Lung (tissue), 13 donors: Measurements from ENCODE around the gene COL18A1. TPM values are rescaled to one million over a fixed set of nuclear protein-coding genes. Genes with fewer than 3 reads are reported as not detected.

Experiments
- ATAC-seq: fragments of 200-7000 bp; cut with Tn5 transposase; one replicate; pipeline ENCODE4 v1.9.1; 2020; ENCODE audit warnings: moderate number of reproducible peaks; ENCODE audit not compliant: insufficient read depth, low FRiP score
- DNase-seq, 3 donors: peaks; one replicate each; pipeline ENCODE4 v3.0.0-alpha.2; 2013 to 2017
- H3K27ac ChIP-seq, 2 donors: one replicate each; pipeline ENCODE4 v1.5.1; 2013; ENCODE audit warnings: mild to moderate bottlenecking in 2 of 2, moderate library complexity in 2 of 2, control low read depth in 1 of 2, inconsistent platforms in 1 of 2, low read depth in 1 of 2, low read length in 1 of 2
- H3K27me3 ChIP-seq, 3 donors: one replicate each; pipeline ENCODE4 v1.5.1; 2013; ENCODE audit warnings: low read length in 2 of 3; ENCODE audit not compliant: control insufficient read depth in 3 of 3, insufficient read depth in 3 of 3
- H3K36me3 ChIP-seq, 4 donors: one replicate each; pipeline ENCODE4 v1.5.1; 2013; ENCODE audit warnings: low read length in 4 of 4, mild to moderate bottlenecking in 1 of 4, moderate library complexity in 1 of 4; ENCODE audit not compliant: control insufficient read depth in 4 of 4, insufficient read depth in 4 of 4
- H3K4me1 ChIP-seq, 5 donors: one replicate each; pipeline ENCODE4 v1.5.1; 2013; ENCODE audit warnings: low read length in 5 of 5, mild to moderate bottlenecking in 2 of 5, moderate library complexity in 1 of 5; ENCODE audit not compliant: control insufficient read depth in 5 of 5, insufficient read depth in 5 of 5
- H3K4me3 ChIP-seq: one replicate; pipeline ENCODE4 v1.5.1; 2013; ENCODE audit warnings: mild to moderate bottlenecking, control low read depth, moderate library complexity
- H3K9ac ChIP-seq, 2 donors: one replicate each; pipeline ENCODE4 v1.5.1; 2013; ENCODE audit warnings: low read length in 2 of 2, control low read depth in 1 of 2; ENCODE audit not compliant: insufficient read depth in 1 of 2
- H3K9me3 ChIP-seq, 4 donors: one replicate each; pipeline ENCODE4 v1.5.1; 2013; ENCODE audit warnings: low read length in 3 of 4, mild to moderate bottlenecking in 1 of 4, moderate library complexity in 1 of 4; ENCODE audit not compliant: control insufficient read depth in 4 of 4, insufficient read depth in 3 of 4
- WGBS, 2 donors: extraction: QIAGEN DNeasy Blood & Tissue Kit; methylation state at CpG; one replicate each; pipeline ENCODE4 v1.1.7; 2013; 5-methylcytosine and 5-hydroxymethylcytosine counted together
- polyA plus RNA-seq, 2 donors: library from polyadenylated mRNA; stranded (reverse); fragments of 200-250 nt; gene quantifications; one replicate each; pipeline ENCODE4 v1.2.1, GENCODE V29; 2013
- small RNA-seq: library from RNA; depleted of rRNA; stranded (forward); fragments of <200 nt; gene quantifications from one replicate; pipeline ENCODE3, GENCODE V24; 2014; ENCODE audit warnings: low replicate concordance
- total RNA-seq, 2 donors: library from RNA; depleted of rRNA in 1 of 2; stranded (reverse); fragments of >200 nt in 1 of 2; gene quantifications; one replicate each; pipeline ENCODE4 v1.2.1, GENCODE V29; 2014 to 2021
- TF ChIP-seq, protein P1 (sequence below): IDR thresholded peaks from 2 replicates; pipeline ENCODE4 v1.5.1; 2012; ENCODE audit warnings: mild to moderate bottlenecking; ENCODE audit errors: control extremely low read depth, extremely low read depth
- donor health status: control.
- donor health status: control.
- donor health status: Bipolar disorder and iron deficiency.
- donor health status: healthy.
- donor health status: DM: yes; HTN: yes; CAD: no.

COL18A1 gene
- total and polyA plus RNA-seq, 4 donors, result 42.7 to 102 (median 45.8) TPM

DNA sequence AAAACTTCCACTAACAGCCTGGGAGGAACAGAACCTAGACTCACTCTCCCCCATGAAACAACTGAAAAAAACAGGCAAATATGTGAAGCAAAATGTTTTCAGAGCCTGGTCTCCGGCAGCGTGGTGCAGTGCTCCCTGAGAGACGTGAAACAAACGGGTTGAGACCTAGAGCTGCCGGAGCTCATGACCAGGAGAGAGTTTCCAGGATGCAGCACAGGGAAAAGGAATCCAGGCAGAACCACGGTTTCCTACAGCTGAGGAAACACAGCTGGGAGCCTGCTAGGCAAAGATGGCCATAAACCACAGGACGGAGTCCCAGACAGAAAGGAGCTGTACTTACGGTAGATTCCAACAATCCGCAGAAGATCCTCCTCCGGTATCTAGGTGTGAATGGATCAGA, 157.4 kb downstream of the COL18A1 start:
- 45 to 51% methylated on average over 10 of the region's 10 CpGs for WGBS, 2 donors
- H3K27ac ChIP-seq, result no peak overlapping the region
- ATAC-seq (no peak), DNase-seq (no peak)
- H3K4me3 ChIP-seq, result no peak overlapping the region
- peaks cover 0 to 3% (median 0%) of the 10 kb centered on the region in 3 donors for H3K27me3 ChIP-seq
- no peaks in the 10 kb centered on the region for H3K4me1 ChIP-seq
- H3K36me3 ChIP-seq, result no peaks in the 10 kb centered on the region
- TF ChIP-seq, protein P1, sequence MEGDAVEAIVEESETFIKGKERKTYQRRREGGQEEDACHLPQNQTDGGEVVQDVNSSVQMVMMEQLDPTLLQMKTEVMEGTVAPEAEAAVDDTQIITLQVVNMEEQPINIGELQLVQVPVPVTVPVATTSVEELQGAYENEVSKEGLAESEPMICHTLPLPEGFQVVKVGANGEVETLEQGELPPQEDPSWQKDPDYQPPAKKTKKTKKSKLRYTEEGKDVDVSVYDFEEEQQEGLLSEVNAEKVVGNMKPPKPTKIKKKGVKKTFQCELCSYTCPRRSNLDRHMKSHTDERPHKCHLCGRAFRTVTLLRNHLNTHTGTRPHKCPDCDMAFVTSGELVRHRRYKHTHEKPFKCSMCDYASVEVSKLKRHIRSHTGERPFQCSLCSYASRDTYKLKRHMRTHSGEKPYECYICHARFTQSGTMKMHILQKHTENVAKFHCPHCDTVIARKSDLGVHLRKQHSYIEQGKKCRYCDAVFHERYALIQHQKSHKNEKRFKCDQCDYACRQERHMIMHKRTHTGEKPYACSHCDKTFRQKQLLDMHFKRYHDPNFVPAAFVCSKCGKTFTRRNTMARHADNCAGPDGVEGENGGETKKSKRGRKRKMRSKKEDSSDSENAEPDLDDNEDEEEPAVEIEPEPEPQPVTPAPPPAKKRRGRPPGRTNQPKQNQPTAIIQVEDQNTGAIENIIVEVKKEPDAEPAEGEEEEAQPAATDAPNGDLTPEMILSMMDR, result no peak
- no peak overlapping the region for H3K9ac ChIP-seq
- no peaks in the 10 kb centered on the region for H3K9me3 ChIP-seq

DNA sequence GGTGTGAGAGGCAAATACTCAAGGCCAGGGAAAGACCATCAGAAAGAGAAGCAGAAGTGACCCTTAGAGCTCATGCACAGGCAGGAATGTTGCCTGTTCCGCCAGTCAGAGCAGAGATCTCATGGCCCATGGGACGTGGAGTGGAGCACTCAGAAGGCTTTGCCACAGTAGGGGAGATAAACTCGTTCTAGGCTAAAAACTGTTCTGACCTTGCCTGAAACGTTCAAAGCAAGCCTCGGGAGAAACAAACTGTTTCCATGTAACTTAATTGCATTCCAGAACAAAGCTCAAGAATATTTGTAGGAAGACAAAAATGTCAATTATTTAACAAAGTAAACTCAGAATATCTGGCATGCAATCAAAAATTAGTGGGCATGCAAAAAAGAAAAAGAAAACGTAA, 158.0 kb downstream of the COL18A1 start:
- no peaks in the 10 kb centered on the region for H3K4me1 ChIP-seq
- H3K27me3 ChIP-seq, result peaks cover 0 to 3% (median 2%) of the 10 kb centered on the region in 3 donors
- H3K36me3 ChIP-seq, result no peaks in the 10 kb centered on the region
- no peaks in the 10 kb centered on the region for H3K9me3 ChIP-seq
- H3K9ac ChIP-seq, result no peak overlapping the region
- no peak for ATAC-seq
- TF ChIP-seq, protein P1, result no peak
- H3K27ac ChIP-seq, result no peak overlapping the region
- peak in 1 of 3 donors; percentile 36 for DNase-seq
- H3K4me3 ChIP-seq, result no peak overlapping the region
- 45 to 70% methylated on average over 6 of the region's 6 CpGs for WGBS, 2 donors

Small RNA genes within 50 kb of the gene (small RNA-seq; reads per million reads assigned to genes)
- gene MIR6815 (not detected), gene MTCO1P3 (not detected)

Other genes starting within 250 kb of the COL18A1 start
- 10 to 100 TPM; 34.1 to 35.7 TPM for gene POFUT2, start 117.3 kb upstream of the COL18A1 start, total RNA-seq
- gene POFUT2, start 117.3 kb upstream of the COL18A1 start, polyA plus RNA-seq, result 10 to 100 TPM; 17.9 to 18.1 TPM
- gene SLC19A1, start 137.3 kb downstream of the COL18A1 start, total RNA-seq, result 10 to 100 TPM; 28.4 to 42.0 TPM
- gene SLC19A1, start 137.3 kb downstream of the COL18A1 start, polyA plus RNA-seq, result 10 to 100 TPM; 23.8 to 24.1 TPM
- gene PCBP3, start 238.6 kb downstream of the COL18A1 start, total RNA-seq, result 1 to 10 TPM; 3.2 to 8.2 TPM
- 1 to 10 TPM; 1.6 to 3.0 TPM for gene PCBP3, start 238.6 kb downstream of the COL18A1 start, polyA plus RNA-seq